GM18498 (cell line): ENCODE data around the gene RBBP4.

Experiments used
- ATAC-seq: cut with Tn5 transposase; IDR thresholded peaks from one replicate; pipeline ENCODE4 v1.9.1; 2021; ENCODE audit warnings: mild to moderate bottlenecking, moderate library complexity; ENCODE audit not compliant: unreplicated experiment

RBBP4 gene

GRCh38 chr1:32717503-32717902, 66.5 kb downstream of the RBBP4 start:
- no peak for ATAC-seq

GRCh38 chr1:32718036-32718435, 67.0 kb downstream of the RBBP4 start:
- ATAC-seq, result no peak

DNA sequence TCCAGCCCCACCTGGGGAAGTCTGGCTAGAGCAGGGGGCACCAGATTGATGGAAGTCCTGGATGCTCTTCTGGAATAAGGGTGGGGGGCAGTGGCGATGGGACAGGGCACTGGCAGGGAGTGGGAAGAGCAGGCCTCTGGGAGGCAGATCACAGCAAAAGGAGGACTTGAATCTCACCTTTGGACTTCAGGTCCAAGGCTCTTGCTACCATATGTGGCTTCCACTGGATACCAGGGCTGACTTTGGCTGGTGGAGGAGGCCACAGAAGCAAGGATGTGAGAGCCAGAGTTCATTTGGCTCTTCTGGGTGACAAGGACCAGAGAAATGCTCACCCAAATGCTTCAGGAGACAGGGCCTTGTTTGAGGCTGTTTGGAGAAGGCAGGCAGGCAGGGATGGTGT, 67.5 kb downstream of the RBBP4 start:
- ATAC-seq, result no peak

GRCh38 chr1:32719681-32720275, 68.8 kb downstream of the RBBP4 start:
- ATAC-seq, result no peak

DNA sequence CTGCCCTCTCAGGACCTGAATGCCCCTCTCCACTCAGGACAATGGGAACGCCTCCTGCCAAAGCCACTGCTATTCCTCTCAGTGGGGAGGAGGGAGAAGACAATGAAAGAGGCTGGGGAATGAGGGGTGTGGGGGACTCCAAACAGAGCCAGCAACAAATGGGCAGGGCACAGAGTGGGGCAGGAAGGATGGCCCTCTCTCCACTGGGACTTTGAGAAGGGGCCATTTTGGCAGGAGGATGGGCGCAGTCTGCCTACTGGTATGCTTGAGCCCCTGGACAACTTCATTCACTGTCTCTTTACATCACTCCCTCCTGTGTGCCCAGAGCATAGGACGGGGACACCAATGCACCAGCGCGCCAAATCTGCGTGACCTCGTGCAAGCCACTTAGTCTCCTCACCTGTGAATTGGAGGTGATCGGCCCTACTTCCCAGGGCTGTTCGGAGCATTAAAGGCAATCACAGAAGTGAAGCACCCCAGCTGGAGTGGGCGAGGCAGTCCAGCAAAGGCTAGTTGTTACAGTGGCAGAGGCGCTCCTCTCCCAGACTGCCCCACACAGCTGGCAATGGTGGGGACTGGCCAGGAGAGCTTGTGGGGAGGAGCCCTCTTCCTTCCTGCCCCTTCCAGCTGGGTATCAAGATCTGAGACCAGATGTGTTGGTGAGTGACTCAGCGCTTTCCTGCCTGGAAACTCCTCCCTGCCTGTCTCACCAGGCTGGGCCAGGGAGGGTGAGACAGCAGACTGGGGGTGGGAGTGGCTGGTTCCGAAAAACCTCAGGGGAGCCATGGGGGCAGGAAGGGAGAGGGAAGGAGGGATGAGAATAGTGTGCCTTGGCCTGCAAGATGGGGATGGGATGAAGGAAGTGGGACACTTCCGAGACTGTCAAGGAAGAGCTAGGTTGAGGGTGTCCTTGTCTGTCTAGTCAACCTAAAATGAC, 73.9 kb downstream of the RBBP4 start:
- no peak for ATAC-seq

- ATAC-seq, result no peak
Measured at GRCh38 chr1:32725615-32725982, 74.6 kb downstream of the RBBP4 start.

DNA sequence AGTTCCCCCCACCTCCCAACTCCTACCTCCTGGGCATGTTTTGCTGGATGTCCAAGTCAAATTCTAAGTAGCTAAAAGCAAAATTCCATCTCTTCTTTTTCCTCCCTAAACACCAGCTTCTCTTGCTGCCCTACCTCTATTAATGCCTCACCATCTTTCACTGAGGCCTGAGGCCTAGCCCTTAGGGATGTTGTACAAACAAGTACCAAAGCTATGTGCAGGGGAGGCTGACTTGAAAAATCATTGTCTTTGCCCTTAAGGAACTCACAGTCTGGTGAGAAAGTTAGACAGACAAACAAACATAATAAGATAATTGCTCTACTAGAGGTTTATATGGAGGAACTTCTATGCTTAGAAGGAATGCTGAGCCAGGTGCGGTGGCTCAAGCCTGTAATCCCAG, 76.9 kb downstream of the RBBP4 start:
- ATAC-seq, result no peak

GRCh38 chr1:32728413-32729077, 77.5 kb downstream of the RBBP4 start:
- ATAC-seq, result no peak

GRCh38 chr1:32729254-32730046, 78.4 kb downstream of the RBBP4 start:
- no peak for ATAC-seq

DNA sequence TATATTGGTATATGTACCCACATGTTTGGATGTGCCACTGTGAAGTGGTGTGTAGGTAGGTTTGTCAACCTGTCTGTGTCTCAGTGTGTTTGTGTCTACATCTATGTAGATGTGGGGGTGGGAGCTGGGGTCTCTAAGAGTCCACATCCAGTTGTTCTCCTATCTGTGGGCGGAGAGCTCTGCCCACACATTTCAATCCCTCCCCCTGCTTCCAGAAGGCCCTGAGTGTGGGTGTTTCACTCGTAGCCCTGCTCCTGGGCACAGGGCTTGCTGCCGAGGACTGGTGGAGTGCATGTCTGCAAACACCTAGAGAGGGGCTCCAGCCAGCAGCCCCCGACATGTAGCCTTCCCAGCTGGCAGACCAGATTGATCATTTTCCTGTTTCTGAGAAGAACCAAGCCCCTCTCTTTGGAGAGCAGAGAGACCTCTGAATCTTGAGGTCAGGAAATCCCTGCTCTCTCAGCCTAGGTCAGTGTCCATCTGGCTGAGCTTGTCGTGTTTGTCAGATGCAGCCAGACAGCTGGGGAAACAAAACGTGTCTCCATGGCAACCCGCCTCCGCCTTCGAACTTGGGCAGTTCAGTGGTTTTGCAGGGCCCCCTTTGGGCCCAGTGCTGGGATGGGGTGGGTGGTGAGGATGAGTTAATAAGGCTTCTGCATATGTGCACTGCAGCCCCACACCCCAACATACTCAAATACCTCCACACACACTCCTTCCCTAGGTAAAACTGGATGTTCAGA, 82.7 kb downstream of the RBBP4 start:
- no peak for ATAC-seq
